Stimulated activated CD4-positive, alpha-beta T cell treated with anti-CD3 and anti-CD28 coated beads, Interleukin-15, amount 100 ng/mL, for 24 hours (primary cell): ENCODE measurements around the gene F12.
"Not testable (repeated sequence)": the region's sequence is repeated elsewhere in the genome, so short reads cannot be mapped to it uniquely, and the experiment has no call there.

Source experiments
- DNase-seq: peaks from one replicate; pipeline ENCODE4 v3.0.0-alpha.2; 2020

Gene F12

DNA sequence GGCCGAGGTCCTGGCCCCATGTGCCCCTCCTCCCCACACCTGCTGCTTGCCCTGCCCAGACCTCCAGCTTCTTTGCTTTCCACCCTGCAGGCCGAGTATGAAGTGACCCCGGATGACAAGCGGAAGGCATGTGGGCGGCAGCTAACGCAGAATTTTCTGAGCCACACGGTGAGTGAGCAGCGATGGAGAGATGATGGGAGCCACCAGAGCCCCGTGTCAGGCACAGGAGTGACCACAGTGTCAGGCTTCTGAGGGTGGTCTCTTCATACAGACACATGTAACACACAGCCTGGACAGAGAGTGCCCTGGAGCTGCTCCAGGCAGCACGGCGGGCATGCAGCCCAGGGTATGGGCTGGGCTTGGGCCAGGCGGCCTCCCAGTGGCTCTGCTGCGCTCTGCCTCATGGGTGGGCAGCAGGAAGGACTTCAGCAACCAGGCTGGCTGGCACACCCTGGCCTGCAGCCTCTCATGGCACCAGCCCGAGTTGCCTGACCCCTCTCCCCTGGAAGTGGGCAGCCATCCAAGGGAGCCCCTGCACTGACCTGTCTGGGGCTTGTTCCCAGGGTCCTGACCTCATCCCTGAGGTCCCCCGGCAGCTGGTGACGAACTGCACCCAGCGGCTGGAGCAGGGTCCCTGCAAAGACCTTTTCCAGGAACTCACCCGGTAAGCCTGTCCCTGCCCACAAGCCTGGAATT is 22.9 kb upstream of the F12 start:
- peak; percentile 77 for DNase-seq

GRCh38 chr5:177431317-177432142 is 22.2 kb upstream of the F12 start:
- peak; percentile 86 for DNase-seq

DNA sequence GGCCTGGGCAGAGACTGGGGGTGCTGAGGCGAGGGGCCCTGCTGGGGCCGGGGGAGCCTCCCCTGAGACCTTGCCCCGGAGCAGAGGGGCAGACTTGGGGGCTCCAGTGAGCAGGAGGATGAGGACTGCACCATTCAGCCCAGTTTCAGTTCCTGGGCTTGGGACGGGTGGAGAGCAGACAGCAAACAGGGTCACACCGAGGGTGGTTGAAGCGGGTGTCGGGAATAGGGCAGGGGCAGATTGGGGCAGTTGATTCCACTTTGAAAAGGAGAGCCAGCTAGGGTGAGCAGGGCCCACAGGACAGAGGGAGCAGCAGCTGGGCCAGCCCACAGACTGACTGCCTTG is 21.6 kb upstream of the F12 start:
- peak; percentile 40 for DNase-seq

DNA sequence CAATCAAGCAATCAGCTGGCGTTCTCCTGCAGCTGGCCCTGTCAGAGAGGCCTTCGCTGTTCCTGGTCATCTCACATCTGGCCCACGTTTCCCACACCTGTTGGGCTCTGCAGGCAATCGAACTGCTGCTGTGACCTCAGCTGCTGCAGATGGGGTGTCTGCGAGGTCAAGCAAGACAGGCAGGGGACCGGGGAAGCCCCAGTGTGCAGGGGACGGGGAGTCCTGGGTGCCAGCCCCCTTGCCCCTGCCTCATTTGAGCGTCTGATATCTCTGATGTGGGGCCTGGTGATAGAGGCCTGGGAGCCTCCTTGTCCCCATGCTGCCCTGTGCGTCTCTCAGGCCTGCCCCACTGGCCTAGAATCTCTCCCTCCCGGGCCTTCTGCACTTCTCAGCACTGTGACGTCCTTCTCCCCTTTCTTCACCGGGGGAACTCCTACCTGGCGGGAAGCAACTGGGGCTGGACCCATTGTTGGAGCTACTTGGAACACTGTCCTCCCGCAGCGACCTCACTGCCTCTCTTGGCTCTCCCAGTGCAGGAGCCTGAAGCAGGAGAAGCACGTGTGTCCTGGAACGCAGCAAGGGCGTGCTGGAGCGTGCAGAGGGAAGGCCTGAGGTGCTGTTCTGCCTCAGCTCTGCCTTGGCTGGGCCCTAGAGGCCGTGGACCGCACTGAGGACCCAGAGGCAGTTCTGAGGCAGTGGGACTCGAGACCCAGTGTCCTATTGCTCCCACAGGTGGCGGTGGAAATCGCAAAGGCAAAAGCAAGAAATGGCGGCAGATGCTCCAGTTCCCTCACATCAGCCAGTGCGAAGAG is 21.0 kb upstream of the F12 start:
- DNase-seq: peak; percentile 27

DNA sequence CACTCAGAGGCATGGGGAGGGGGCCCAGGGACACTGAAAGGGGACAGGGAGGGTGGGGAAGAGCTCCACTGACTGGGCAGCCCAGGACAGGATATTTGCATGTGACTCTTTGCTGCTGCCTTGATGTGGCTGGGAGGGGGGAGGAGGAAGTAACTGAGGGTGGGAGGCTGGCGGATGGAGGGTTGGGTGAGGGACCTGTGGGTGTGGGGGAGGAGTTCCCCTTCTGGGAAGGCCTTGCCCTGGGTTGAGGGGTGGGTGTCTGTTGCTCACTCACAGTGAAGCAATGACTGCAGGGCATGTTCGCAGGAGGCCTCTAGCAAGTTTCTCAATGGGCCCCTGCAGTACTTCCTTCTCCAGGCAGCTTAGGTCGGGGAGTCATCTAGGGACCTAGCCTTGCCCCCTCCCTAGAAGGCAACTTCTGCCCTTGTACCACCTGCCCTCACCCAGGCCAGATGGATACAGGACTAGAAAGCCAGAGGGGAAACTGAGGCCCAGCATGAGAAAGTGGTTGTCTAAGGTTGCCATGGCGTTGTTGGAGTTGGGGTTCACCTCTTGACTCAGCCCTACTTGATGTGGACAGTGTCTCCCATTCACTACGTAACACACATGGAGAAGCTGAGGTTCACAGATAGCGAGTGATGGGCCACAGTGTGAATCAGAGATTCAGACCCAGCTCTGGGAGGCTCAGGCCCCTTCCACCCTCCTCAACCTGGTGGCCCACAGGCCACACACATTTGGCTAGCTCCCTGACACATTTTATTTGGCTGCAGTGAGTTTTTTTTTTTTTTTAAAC is 20.1 kb upstream of the F12 start:
- peak; percentile 95 for DNase-seq

GRCh38 chr5:177428574-177429217 is 19.3 kb upstream of the F12 start:
- peak; percentile 36 for DNase-seq

DNA sequence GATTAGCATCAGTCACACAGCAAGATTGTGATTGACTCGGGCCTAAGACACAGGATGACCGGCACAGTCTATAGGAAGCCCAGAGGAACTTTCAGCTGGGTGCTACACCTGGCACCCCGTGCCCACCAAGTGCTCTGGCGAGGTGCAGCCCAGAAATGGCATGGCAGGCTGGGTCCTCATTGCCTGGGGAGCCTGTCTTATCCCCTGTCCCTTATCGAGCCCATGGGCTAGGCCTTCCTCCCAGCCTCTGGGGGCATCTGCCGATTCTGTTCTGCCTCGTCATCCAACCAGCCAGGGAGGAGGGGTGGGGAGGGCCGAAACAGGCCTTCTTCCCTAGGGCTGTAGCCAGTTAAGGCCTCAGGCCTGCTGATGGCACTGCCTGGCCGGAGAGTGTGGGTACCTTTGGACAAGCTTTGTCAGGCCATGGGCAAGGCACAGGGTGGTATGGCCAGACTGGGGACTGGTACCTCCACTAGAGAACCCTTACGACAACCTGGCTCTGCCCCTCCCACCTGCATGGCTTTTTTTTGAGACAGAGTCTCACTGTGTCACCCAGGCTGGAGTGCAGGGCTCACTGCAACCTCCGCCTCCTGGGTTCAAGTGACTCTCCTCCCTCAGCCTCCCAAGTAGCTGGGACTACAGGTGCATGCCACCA is 18.7 kb upstream of the F12 start:
- DNase-seq: peak; percentile 64

- peak; percentile 32 for DNase-seq
These were observed 18.0 kb upstream of the F12 start for GRCh38 chr5:177427211-177427822.

DNA sequence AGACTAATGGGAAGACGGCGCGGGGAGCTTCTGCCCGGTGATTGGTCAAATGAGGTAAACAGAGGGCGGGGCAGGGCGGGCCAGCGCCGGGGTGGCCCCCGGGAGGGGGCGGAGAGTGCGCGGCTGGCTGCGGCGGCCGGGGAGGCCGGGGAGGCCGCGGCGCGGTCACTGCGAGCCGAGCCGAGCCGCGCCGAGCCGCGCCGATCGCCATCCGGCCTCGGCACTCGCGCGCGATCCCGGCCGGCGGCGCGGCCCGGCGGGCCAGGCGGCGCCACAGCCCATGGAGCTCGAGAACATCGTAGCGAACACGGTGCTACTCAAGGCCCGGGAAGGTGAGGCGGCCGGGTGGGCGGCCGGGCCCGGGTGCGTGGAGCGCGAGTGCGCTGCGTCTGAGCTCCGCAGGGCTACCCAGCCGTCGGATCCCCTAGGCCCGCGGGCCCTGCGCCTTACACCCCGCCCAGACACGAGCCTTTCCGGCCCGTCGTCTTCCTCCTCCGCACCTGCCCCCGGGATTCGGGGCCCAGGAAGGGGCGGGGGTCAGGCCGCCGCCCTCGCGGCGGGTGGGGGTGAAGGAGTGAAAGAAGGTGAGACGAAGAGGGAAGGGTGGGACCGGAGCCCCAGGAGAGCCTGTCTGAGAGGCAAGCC is 17.3 kb upstream of the F12 start, which contains the start of gene GRK6:
Gene GRK6, plus strand, starts transcription at position 111 of the 645 bp plus-strand sequence. Its CDS starts 170 bp downstream, at position 281.
- peak; percentile 79 for DNase-seq

GRCh38 chr5:177425801-177426565 is 16.6 kb upstream of the F12 start:
- peak; percentile 100 for DNase-seq

DNA sequence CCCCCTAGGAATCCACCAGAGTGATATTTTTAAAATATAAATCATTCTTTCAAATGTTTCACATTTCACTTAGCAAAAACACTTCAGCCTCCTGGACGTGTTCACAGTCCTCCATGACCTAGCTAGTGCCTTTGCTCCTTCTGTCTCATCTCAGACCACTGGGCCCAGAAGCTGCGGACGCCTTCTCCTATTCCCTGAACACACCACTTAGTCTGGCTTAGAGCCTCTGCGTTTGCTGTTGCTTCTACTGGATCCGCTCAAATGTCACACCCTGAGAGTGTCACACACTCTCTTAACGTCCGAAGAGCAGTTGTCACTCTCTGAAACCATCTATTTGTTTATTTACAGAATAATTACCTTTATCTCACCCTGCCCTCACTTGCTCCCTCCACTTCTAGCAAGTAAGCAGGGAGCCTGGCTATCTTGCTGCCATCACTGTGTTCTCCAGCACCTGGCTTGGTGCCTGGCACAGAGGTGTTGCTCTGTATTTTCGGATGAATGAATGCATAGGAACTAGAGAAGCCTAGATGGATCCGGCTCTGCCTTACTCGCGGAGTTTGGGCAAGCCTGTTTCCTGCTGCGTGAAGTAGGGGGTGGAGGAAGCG is 15.9 kb upstream of the F12 start:
- DNase-seq: no peak

DNA sequence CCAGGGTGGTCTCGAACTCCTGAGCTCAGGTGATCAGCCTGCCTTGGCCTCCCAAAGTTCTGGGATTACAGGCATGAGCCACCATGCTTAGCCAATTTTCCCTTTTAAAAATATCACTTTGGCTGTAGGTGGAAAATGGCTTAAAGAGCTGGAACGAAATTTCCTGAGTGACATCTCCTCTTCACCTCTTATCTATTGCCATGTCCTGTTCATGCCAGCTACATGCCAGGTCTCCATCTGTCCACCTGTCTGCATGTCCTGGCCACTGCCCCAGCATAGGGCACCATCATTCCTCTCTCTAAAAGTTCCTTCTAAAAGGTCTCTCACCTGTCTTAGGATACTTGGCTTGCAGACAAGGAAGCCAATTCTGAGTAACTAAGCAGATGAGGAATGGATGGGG is 14.3 kb upstream of the F12 start:
- no peak for DNase-seq

GRCh38 chr5:177421062-177421798 is 11.9 kb upstream of the F12 start:
- no peak for DNase-seq

GRCh38 chr5:177420472-177420871 is 11.1 kb upstream of the F12 start:
- not testable (repeated sequence) for DNase-seq

DNA sequence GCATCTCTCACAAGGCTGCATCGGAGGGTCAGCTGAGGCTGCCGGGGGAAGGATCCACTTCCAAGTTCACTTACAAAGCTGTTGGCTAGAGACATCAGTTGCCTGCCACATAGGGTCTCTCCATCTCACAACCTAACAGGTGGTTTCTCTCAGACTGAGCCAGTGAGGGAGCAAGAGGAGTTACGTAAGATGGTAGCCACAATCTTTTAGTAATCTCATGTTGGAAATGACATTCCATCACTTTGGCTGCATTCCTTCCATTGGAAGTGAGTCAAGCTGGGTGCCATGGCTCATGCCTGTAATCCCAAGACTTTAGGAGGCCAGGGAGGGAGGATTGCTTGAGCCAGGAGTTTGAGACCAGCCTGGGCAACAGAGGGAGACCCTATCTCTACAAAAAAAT is 9.7 kb upstream of the F12 start:
- no peak for DNase-seq

GRCh38 chr5:177417081-177417480 is 7.7 kb upstream of the F12 start:
- DNase-seq: not testable (repeated sequence)

GRCh38 chr5:177414481-177414880 is 5.1 kb upstream of the F12 start:
- no peak for DNase-seq

- peak; percentile 54 for DNase-seq
These were observed 3.4 kb upstream of the F12 start for GRCh38 chr5:177412603-177413233.
